Measurements from ENCODE around the gene CRIP3. TPM values are rescaled to one million over a fixed set of nuclear protein-coding genes. Genes with fewer than 3 reads are reported as not detected.

CRIP3 gene
- total RNA-seq, 4 donors from 2014 or later: 1.5 to 2.7 TPM; not detected in 2

- no peak for TF ChIP-seq POLR2A (IDR thresholded peaks at IDR 0.05)
- TF ChIP-seq, protein P1, sequence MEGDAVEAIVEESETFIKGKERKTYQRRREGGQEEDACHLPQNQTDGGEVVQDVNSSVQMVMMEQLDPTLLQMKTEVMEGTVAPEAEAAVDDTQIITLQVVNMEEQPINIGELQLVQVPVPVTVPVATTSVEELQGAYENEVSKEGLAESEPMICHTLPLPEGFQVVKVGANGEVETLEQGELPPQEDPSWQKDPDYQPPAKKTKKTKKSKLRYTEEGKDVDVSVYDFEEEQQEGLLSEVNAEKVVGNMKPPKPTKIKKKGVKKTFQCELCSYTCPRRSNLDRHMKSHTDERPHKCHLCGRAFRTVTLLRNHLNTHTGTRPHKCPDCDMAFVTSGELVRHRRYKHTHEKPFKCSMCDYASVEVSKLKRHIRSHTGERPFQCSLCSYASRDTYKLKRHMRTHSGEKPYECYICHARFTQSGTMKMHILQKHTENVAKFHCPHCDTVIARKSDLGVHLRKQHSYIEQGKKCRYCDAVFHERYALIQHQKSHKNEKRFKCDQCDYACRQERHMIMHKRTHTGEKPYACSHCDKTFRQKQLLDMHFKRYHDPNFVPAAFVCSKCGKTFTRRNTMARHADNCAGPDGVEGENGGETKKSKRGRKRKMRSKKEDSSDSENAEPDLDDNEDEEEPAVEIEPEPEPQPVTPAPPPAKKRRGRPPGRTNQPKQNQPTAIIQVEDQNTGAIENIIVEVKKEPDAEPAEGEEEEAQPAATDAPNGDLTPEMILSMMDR (IDR thresholded peaks at IDR 0.05): no peak
- H3K36me3 ChIP-seq: no peaks in the 10 kb centered on the region
- H3K27ac ChIP-seq: no peak overlapping the region
- no peak for DNase-seq
- H3K4me3 ChIP-seq: no peak overlapping the region
- no peaks in the 10 kb centered on the region for H3K27me3 ChIP-seq
- no peaks in the 10 kb centered on the region for H3K4me1 ChIP-seq
- intact Hi-C loops (cut with DNase I; ENCODE audit: low total_unique reads): no loop called here
- no peaks in the 10 kb centered on the region for H3K9me3 ChIP-seq
Observed at GRCh38 chr6:43331891-43332290, 23.3 kb upstream of the CRIP3 start.

DNA sequence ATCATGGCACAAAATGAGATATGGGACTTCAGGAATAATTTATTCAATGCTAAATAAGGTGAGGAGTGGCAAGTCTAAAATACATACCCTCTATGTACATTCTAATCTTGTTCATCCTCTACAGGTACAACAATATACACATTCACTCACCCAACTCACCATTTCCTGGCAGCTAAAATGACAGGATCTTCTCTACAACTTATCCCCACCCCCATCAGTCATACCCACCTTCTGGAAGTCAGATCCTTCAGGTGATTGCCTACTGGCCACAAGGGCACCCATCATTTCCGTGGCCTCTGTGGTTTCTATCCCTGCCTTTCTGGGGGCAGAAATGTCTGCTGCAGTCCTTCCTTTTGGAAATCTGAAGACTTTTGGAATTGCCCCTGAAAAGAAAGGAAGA lies 22.8 kb upstream of the CRIP3 start:
- Histone ChIP-seq H3K4me1 (no peaks in the 10 kb centered on the region), H3K4me3 (no peak overlapping the region), H3K9me3 (no peaks in the 10 kb centered on the region), H3K36me3 (no peaks in the 10 kb centered on the region), H3K27me3 (no peaks in the 10 kb centered on the region), H3K27ac (no peak overlapping the region)
- intact Hi-C loops (cut with DNase I; ENCODE audit: low total_unique reads): no loop called here
- no peak for TF ChIP-seq POLR2A (IDR thresholded peaks at IDR 0.05)
- TF ChIP-seq, protein P1 (IDR thresholded peaks at IDR 0.05): no peak
- DNase-seq: no peak

- Histone ChIP-seq H3K4me3 (no peak overlapping the region), H3K9me3 (no peaks in the 10 kb centered on the region), H3K4me1 (no peaks in the 10 kb centered on the region), H3K36me3 (no peaks in the 10 kb centered on the region), H3K27me3 (no peaks in the 10 kb centered on the region), H3K27ac (no peak overlapping the region)
- TF ChIP-seq, protein P1 (IDR thresholded peaks at IDR 0.05): no peak
- no peak for TF ChIP-seq POLR2A (IDR thresholded peaks at IDR 0.05)
- intact Hi-C loops (cut with DNase I; ENCODE audit: low total_unique reads): no loop called here
- DNase-seq: no peak
Observed at GRCh38 chr6:43328528-43328927, 19.9 kb upstream of the CRIP3 start.

DNA sequence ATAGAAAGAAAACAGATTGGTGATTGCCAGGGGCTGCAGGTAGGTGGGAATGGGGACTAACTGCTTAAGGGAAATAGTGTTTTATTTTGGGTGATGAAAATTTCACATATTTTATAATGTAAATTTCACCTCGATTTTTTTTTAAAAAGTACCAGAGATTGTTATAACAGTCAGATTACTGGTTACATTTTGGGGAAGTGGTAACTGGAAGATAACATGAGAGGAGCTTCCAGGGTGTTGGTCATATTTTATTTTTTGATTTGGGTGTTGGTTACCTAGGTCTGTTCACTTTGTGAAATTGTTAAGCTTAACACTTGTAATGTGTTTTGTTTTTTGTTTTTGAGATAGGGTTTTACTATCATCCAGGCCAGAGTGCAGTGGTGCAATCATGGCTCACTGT lies 17.2 kb upstream of the CRIP3 start:
- H3K27me3 ChIP-seq: no peaks in the 10 kb centered on the region
- no peak for TF ChIP-seq POLR2A (IDR thresholded peaks at IDR 0.05)
- TF ChIP-seq, protein P1 (IDR thresholded peaks at IDR 0.05): no peak
- H3K4me1 ChIP-seq: no peaks in the 10 kb centered on the region
- no peaks in the 10 kb centered on the region for H3K9me3 ChIP-seq
- DNase-seq: no peak
- intact Hi-C loops (cut with DNase I; ENCODE audit: low total_unique reads): no loop called here
- H3K4me3 ChIP-seq: no peak overlapping the region
- no peak overlapping the region for H3K27ac ChIP-seq
- no peaks in the 10 kb centered on the region for H3K36me3 ChIP-seq

- H3K27ac ChIP-seq: no peak overlapping the region
- intact Hi-C loops (cut with DNase I; ENCODE audit: low total_unique reads): no loop called here
- H3K36me3 ChIP-seq: no peaks in the 10 kb centered on the region
- DNase-seq: no peak
- H3K4me3 ChIP-seq: no peak overlapping the region
- H3K9me3 ChIP-seq: no peaks in the 10 kb centered on the region
- TF ChIP-seq POLR2A (IDR thresholded peaks at IDR 0.05): no peak
- TF ChIP-seq, protein P1 (IDR thresholded peaks at IDR 0.05): no peak
- no peaks in the 10 kb centered on the region for H3K4me1 ChIP-seq
- H3K27me3 ChIP-seq: no peaks in the 10 kb centered on the region
Observed at GRCh38 chr6:43318011-43318410, 9.4 kb upstream of the CRIP3 start.

Data from uterus (tissue), 4 donors.